K562 (cell line): ENCODE results near the gene ARPC4. TPM values are rescaled to one million over a fixed set of nuclear protein-coding genes. Genes with fewer than 3 reads are reported as not detected.

Experiments
- ATAC-seq: fragments of 200-7000 bp; cut with Tn5 transposase; 3 replicates; pipeline ENCODE4 v1.9.1; 2020; ENCODE audit warnings: moderate library complexity
- BruUV-seq: library from RNA; stranded (reverse); fragments of 400-500 nt; replicated peaks from 2 replicates; lab custom pipeline; 2021; lab: Mats Ljungman, UMichigan
- CTCF ChIA-PET: fragments of 300-600 bp; formaldehyde crosslinking; extraction: SDS; loops from one replicate; lab custom pipeline; 2021; ENCODE audit warnings: low intra/inter-chr PET ratio; lab: Yijun Ruan, JAX
- POLR2A ChIA-PET: fragments of 300-600, 350-650 bp; sonication (Branson Sonifier 250); formaldehyde crosslinking; extraction: SDS; loops from one replicate; lab custom pipeline; 2021; ENCODE audit warnings: antibody characterized with exemption, inconsistent platforms; lab: Yijun Ruan, JAX
- DNase-seq, 4 experiments: peaks; one replicate each; pipeline versions ENCODE4 v3.0.0 to v3.0.0-alpha.2; 2011 to 2018; ENCODE audit warnings: low spot score in 3 of 4, mixed read lengths in 3 of 4; ENCODE audit errors: extremely low read depth in 1 of 4
- FAIRE-seq: peaks from 2 replicates; lab custom pipeline; 2011; peaks lifted over from hg19 to GRCh38; lab: Jason Lieb, UNC
- H2AFZ ChIP-seq: 2 replicates; pipeline ENCODE4 v1.6.0; 2011; ENCODE audit warnings: low read depth, low read length, control low read depth, inconsistent platforms
- H3K27ac ChIP-seq: fragments of 200-600 bp; 3 replicates; pipeline ENCODE4 v1.8.0; 2011; ENCODE audit warnings: low read depth, mild to moderate bottlenecking, control low read depth, inconsistent platforms, low read length, moderate library complexity, mixed read lengths; ENCODE audit errors: extremely low read depth
- H3K27me3 ChIP-seq, 2 experiments: fragments of 300-600 bp in 1 of 2; 2 replicates in 1 of 2; 3 replicates in 1 of 2; pipeline versions ENCODE4 v1.6.0 to v1.8.0; 2011; ENCODE audit warnings: inconsistent platforms in 2 of 2, low read length in 2 of 2, mild to moderate bottlenecking in 1 of 2, mixed read lengths in 1 of 2, moderate library complexity in 1 of 2; ENCODE audit not compliant: control insufficient read depth in 2 of 2, insufficient read depth in 2 of 2
- H3K36me3 ChIP-seq: fragments of 300-600 bp; 3 replicates; pipeline ENCODE4 v1.8.0; 2011; ENCODE audit warnings: mild to moderate bottlenecking, low read length, inconsistent platforms; ENCODE audit not compliant: control insufficient read depth, insufficient read depth
- H3K4me1 ChIP-seq, 2 experiments: fragments of 200-600 bp in 1 of 2; replicated peaks in 1 of 2; 2 replicates in 1 of 2; 3 replicates in 1 of 2; pipeline versions ENCODE4 v1.5.1 to v1.8.0; 2011; ENCODE audit warnings: inconsistent platforms in 2 of 2, low read length in 2 of 2, mild to moderate bottlenecking in 1 of 2, mixed read lengths in 1 of 2, moderate library complexity in 1 of 2; ENCODE audit not compliant: control insufficient read depth in 2 of 2, insufficient read depth in 2 of 2
- H3K4me2 ChIP-seq: 2 replicates; pipeline ENCODE4 v1.6.1; 2011; ENCODE audit warnings: low read length, control low read depth, inconsistent platforms, mixed read lengths; ENCODE audit not compliant: insufficient read depth
- H3K4me3 ChIP-seq: fragments of 200-600 bp; sonication (generic), shearing (Covaris generic); 2 replicates; pipeline ENCODE4 v1.5.1; 2016; ENCODE audit warnings: control low read depth, inconsistent platforms
- H3K79me2 ChIP-seq: fragments of 200-600 bp; 3 replicates; pipeline ENCODE4 v1.8.0; 2011; ENCODE audit warnings: low read length, inconsistent platforms; ENCODE audit not compliant: control insufficient read depth, insufficient read depth
- H3K9ac ChIP-seq, 2 experiments: 2 replicates each; pipeline versions ENCODE4 v1.6.0 to v1.6.1; 2011; ENCODE audit warnings: low read depth in 2 of 2, low read length in 2 of 2, control low read depth in 1 of 2, inconsistent platforms in 1 of 2, mild to moderate bottlenecking in 1 of 2, mixed read lengths in 1 of 2; ENCODE audit not compliant: insufficient read depth in 1 of 2
- H3K9me1 ChIP-seq: one replicate; pipeline ENCODE4 v1.6.0; 2011; ENCODE audit warnings: inconsistent platforms, mild to moderate bottlenecking, low read length, moderate library complexity; ENCODE audit not compliant: control insufficient read depth, insufficient read depth
- H3K9me3 ChIP-seq: replicated peaks from 2 replicates; pipeline ENCODE4 v1.5.1; 2011; ENCODE audit warnings: low read depth, low read length, inconsistent platforms; ENCODE audit not compliant: control insufficient read depth, insufficient read depth
- H4K20me1 ChIP-seq: replicated peaks from 2 replicates; pipeline ENCODE4 v1.6.1; 2011; ENCODE audit warnings: low read length, inconsistent platforms, mixed read lengths; ENCODE audit not compliant: control insufficient read depth, insufficient read depth
- CXXC5 ChIP-seq: fragments of 250-450 bp; sonication (Bioruptor Pico); IDR thresholded peaks from 2 replicates; pipeline ENCODE4 v1.8.0; 2022; ENCODE audit warnings: inconsistent platforms, mild to moderate bottlenecking, moderate library complexity
- FUS ChIP-seq: fragments of 200-400 bp; formaldehyde crosslinking; optimal IDR thresholded peaks from 2 replicates; pipeline ENCODE3; 2017; ENCODE audit warnings: low read depth, low read length
- POLR2A ChIP-seq: fragments of 450-650 bp; conservative IDR thresholded peaks from 2 replicates; pipeline ENCODE4 v1.6.1; 2016
- POLR2G ChIP-seq: fragments of 200-400 bp; formaldehyde crosslinking; IDR thresholded peaks from 2 replicates; pipeline ENCODE4 v1.6.1; 2017; ENCODE audit warnings: low read depth, mild to moderate bottlenecking, antibody characterized with exemption, low read length, moderate library complexity
- TGIF2 ChIP-seq: sonication (generic); formaldehyde crosslinking; IDR thresholded peaks from 2 replicates; pipeline ENCODE4 v1.8.1; 2022; ENCODE audit warnings: mild to moderate bottlenecking, missing genetic modification reagents, moderate library complexity
- ZBTB8A ChIP-seq: fragments of 450-650 bp; IDR thresholded peaks from 2 replicates; pipeline ENCODE4 v1.6.1; 2018; ENCODE audit warnings: mild to moderate bottlenecking, moderate library complexity; ENCODE audit not compliant: partially characterized antibody
- ZNF143 ChIP-seq: sonication (generic); formaldehyde crosslinking; IDR thresholded peaks from 2 replicates; pipeline ENCODE4 v1.9.0; 2022; ENCODE audit warnings: mild to moderate bottlenecking, missing genetic modification reagents
- WGBS: fragments of 100-300 bp; shearing (Covaris generic); methylation state at CpG from one replicate; pipeline ENCODE4 v1.1.6; 2016; ENCODE audit warnings: low coverage, mixed read lengths; ENCODE audit not compliant: insufficient coverage; ENCODE audit errors: missing lambda C conversion rate; 5-methylcytosine and 5-hydroxymethylcytosine counted together
- in situ Hi-C: fragments of 300-500 bp; cut with MboI; formaldehyde crosslinking; loops from 4 replicates; pipeline ENCODE4 v1.15.0; 2018; ENCODE audit warnings: inconsistent platforms, mixed read lengths
- intact Hi-C: fragments of 100-400 bp; cut with micrococcal nuclease; formaldehyde crosslinking; loops from 2 replicates; pipeline ENCODE4 v1.14.2; 2022
- polyA plus RNA-seq, 8 experiments: library from polyadenylated mRNA; depleted of rRNA in 4 of 8; stranded (reverse) in 5 of 8; unstranded in 3 of 8; fragments of >200 nt; fragmentation: Nextera tagmentation in 2 of 8; fragmentation: Illumina TruSeq in 1 of 8; extraction: Ambion mirVana in 2 of 8; extraction: Trizol in 1 of 8; gene quantifications; 2 replicates each; pipeline versions ENCODE4 v1.2.1 to v1.2.3, GENCODE V29; 2011 to 2014; ENCODE audit warnings: inconsistent platforms in 1 of 8, missing spikeins in 1 of 8
- total RNA-seq, 7 experiments: library from RNA; depleted of rRNA in 6 of 7; stranded (reverse); fragments of >200 nt in 6 of 7; fragmentation: Illumina TruSeq in 2 of 7; extraction: Trizol in 2 of 7; gene quantifications; 2 replicates each; pipeline versions ENCODE4 v1.2.1 to v1.2.3, GENCODE V29; 2011 to 2021; ENCODE audit warnings: low replicate concordance in 1 of 7
- TF ChIP-seq, protein P1 (sequence below): fragments of 450-650 bp; conservative IDR thresholded peaks from 2 replicates; pipeline ENCODE4 v1.6.1; 2016; ENCODE audit warnings: missing genetic modification characterization, low read depth, mild to moderate bottlenecking, control low read depth, missing compliant biosample characterization

ARPC4 gene
- total and polyA plus RNA-seq, 9 of the 15 experiments (the other 6 are each of a cell fraction or from before 2014, with no cell fraction given): 20.1 to 153 (median 119) TPM

DNA sequence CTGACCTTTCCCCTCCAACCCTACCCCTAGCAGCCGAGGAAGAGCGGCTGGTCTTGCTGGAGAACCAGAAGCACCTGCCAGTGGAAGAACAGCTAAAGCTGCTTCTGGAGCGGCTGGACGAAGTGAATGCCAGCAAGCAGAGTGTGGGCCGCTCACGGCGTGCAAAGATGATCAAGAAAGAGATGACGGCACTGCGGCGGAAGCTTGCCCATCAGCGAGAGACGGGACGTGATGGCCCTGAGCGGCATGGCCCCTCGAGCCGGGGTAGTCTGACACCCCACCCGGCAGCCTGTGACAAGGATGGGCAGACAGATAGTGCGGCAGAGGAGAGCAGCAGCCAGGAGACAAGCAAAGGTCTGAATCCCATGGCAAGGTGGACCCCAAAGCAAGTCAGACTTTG lies 49.3 kb upstream of the ARPC4 start:
- Histone ChIP-seq H3K27me3 (no peaks in the 10 kb centered on the region), H3K79me2 (no peaks in the 10 kb centered on the region; the same call in 2 of the 3 replicates), H4K20me1 (0 out of 2 replicates have a peak, but pooled peaks cover 5% of the 10 kb centered on the region), H3K4me3 (no peak overlapping the region), H3K9me1 (no peaks in the 10 kb centered on the region), H3K4me2 (no peak overlapping the region), H3K9me3 (no peaks in the 10 kb centered on the region), H3K9ac (peak overlapping the region in 1 of 2 experiments; percentile 29; a peak in 2 of 4 replicates), H2AFZ (no peak overlapping the region), H3K4me1 (peaks cover 0 to 6% of the 10 kb centered on the region in 2 experiments; a peak in 1 of 5 replicates), H3K27ac (no peak overlapping the region), H3K36me3 (peaks cover 100% of the 10 kb centered on the region)
- CTCF ChIA-PET: no interaction called here
- TF ChIP-seq, protein P1, sequence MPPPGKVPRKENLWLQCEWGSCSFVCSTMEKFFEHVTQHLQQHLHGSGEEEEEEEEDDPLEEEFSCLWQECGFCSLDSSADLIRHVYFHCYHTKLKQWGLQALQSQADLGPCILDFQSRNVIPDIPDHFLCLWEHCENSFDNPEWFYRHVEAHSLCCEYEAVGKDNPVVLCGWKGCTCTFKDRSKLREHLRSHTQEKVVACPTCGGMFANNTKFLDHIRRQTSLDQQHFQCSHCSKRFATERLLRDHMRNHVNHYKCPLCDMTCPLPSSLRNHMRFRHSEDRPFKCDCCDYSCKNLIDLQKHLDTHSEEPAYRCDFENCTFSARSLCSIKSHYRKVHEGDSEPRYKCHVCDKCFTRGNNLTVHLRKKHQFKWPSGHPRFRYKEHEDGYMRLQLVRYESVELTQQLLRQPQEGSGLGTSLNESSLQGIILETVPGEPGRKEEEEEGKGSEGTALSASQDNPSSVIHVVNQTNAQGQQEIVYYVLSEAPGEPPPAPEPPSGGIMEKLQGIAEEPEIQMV (tag): no peak
- TF ChIP-seq ZNF143 (CRISPR knock-in tag) (no peak), TGIF2 (CRISPR knock-in tag) (no peak), POLR2A (0 out of 2 replicates have a peak, but pooled peaks have one; percentile 14), ZBTB8A (no peak), FUS (no peak), POLR2G (0 out of 2 replicates have a peak, but pooled peaks have one; percentile 42), CXXC5 (CRISPR knock-in tag) (no peak)
- no peak for ATAC-seq
- WGBS: over 99% methylated on average over 17 of the region's 18 CpGs
- no peak for DNase-seq
- no TSS peak for BruUV-seq
- FAIRE-seq: no peak
- in situ Hi-C loops (no loop called here), intact Hi-C loops (no loop called here)
- POLR2A ChIA-PET: interaction anchor here (6.1 kb wide), 1 partner anchor 11 kb away, joined by 60 read pairs; the partner anchor contains the start of gene BRPF1
